Activated CD4-positive, alpha-beta memory T cell treated with anti-CD3 and anti-CD28 coated beads for 36 hours (primary cell): Measurements from ENCODE around the gene ZFPM1. TPM values are rescaled to one million over a fixed set of nuclear protein-coding genes. Genes with fewer than 3 reads are reported as not detected.
"Not testable (repeated sequence)": the region's sequence is repeated elsewhere in the genome, so short reads cannot be mapped to it uniquely, and the experiment has no call there.

Experiments used
- CTCF ChIA-PET: fragments of 350-600 bp; sonication (Branson Sonifier 250); formaldehyde crosslinking; loops from one replicate; lab custom pipeline; 2021; ENCODE audit warnings: antibody characterized with exemption, inconsistent platforms; lab: Charles Lee
- POLR2A ChIA-PET: fragments of 350-600 bp; sonication (Branson Sonifier 250); formaldehyde crosslinking; loops from one replicate; lab custom pipeline; 2021; ENCODE audit warnings: antibody characterized with exemption; lab: Charles Lee
- DNase-seq: peaks from one replicate; pipeline ENCODE4 v3.0.0-alpha.2; 2020
- H3K27ac Mint-ChIP-seq: one replicate; pipeline ENCODE4 v1.8.0; 2021; ENCODE audit warnings: mixed read lengths
- H3K27me3 Mint-ChIP-seq: one replicate; pipeline ENCODE4 v1.8.0; 2021; ENCODE audit warnings: mixed read lengths
- H3K36me3 Mint-ChIP-seq: one replicate; pipeline ENCODE4 v1.8.0; 2021; ENCODE audit warnings: mixed read lengths
- H3K4me1 Mint-ChIP-seq: one replicate; pipeline ENCODE4 v1.8.0; 2021; ENCODE audit warnings: low read depth, mixed read lengths
- H3K4me3 Mint-ChIP-seq: one replicate; pipeline ENCODE4 v1.8.0; 2021; ENCODE audit warnings: mild to moderate bottlenecking, mixed read lengths
- H3K9me3 Mint-ChIP-seq: one replicate; pipeline ENCODE4 v1.8.0; 2021; ENCODE audit warnings: mixed read lengths
- intact Hi-C: fragments of 100-400 bp; cut with micrococcal nuclease; formaldehyde crosslinking; loops from one replicate; pipeline ENCODE4 v1.15.1; 2023
- total RNA-seq, 2 experiments: library from RNA; stranded (reverse); gene quantifications; one replicate each; pipeline ENCODE4 v1.2.3, GENCODE V29; 2021

Gene ZFPM1
- total RNA-seq, 2 experiments from 2014 or later: 11.6 to 12.0 TPM

GRCh38 chr16:88482630-88483391 lies 29.7 kb downstream of the ZFPM1 start:
- H3K9me3 Mint-ChIP-seq: no peaks in the 10 kb centered on the region
- H3K4me3 Mint-ChIP-seq: no peak overlapping the region
- H3K36me3 Mint-ChIP-seq: no peaks in the 10 kb centered on the region
- H3K4me1 Mint-ChIP-seq: peaks cover 32% of the 10 kb centered on the region
- H3K27ac Mint-ChIP-seq: no peak overlapping the region
- CTCF ChIA-PET: no interaction called here
- no peak for DNase-seq
- H3K27me3 Mint-ChIP-seq: no peaks in the 10 kb centered on the region
- intact Hi-C loops: no loop called here
- POLR2A ChIA-PET: no interaction called here

DNA sequence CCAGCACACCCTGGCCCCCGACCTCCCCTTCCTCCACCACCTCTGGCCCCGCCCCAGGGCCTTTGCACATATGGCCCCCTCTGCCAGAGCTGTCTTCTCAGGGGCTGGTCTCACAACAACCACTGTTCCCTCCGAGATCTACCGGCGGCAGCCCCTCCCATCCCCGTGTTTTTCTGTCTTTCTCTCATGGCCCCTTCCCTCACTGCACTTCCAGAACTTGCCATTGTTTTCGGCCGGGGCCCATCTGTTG lies 30.2 kb downstream of the ZFPM1 start:
- no peak overlapping the region for H3K4me3 Mint-ChIP-seq
- no peak overlapping the region for H3K27ac Mint-ChIP-seq
- H3K36me3 Mint-ChIP-seq: no peaks in the 10 kb centered on the region
- CTCF ChIA-PET: no interaction called here
- POLR2A ChIA-PET: no interaction called here
- H3K4me1 Mint-ChIP-seq: peaks cover 27% of the 10 kb centered on the region
- DNase-seq: no peak
- intact Hi-C loops: no loop called here
- no peaks in the 10 kb centered on the region for H3K9me3 Mint-ChIP-seq
- no peaks in the 10 kb centered on the region for H3K27me3 Mint-ChIP-seq

DNA sequence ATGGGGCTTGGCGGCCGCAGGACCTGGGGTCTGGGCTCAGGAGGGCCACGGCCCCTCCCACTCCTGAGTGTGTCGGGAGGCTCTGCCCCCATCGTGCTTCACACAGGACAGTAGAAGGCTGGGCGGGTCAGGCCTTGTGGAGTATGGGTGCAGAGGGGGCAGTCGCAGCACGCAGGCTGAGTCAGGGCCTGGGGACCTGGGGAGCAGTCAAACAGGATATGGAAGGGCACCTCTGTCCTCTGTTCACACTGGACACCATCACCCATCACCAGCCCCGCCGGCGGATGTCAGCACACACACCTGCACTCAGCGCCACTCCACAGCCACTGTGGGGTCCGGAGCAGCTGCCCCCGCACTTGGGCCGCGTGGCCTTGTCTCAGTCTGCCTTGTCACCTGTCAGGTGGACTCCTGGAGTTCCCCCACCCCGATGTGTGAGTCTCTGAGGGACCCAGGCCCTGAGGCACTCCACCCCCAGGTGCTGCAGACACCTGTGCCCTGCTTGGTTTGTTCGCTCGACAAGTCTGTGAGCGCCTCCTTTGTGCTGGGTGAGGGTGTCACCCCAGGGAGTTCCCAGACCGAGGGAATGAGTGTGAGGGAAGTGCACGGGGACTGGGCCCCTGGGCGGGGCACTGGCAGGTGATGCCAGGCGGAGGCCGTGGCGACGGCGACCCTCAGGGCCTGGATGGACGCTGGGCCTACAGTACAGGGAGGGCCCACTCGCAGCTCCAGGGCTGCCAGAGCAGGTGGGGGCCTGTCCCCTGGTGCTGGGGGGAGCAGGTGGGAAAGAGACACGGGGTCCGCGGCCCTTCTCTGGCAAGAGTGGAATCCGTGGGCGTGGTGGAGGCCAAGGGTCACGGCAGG lies 31.7 kb downstream of the ZFPM1 start:
- ChIA-PET CTCF (no interaction called here), POLR2A (no interaction called here)
- H3K4me1 Mint-ChIP-seq: peaks cover 14% of the 10 kb centered on the region
- DNase-seq: no peak
- H3K27me3 Mint-ChIP-seq: no peaks in the 10 kb centered on the region
- intact Hi-C loops: no loop called here
- no peak overlapping the region for H3K4me3 Mint-ChIP-seq
- no peaks in the 10 kb centered on the region for H3K36me3 Mint-ChIP-seq
- no peak overlapping the region for H3K27ac Mint-ChIP-seq
- H3K9me3 Mint-ChIP-seq: no peaks in the 10 kb centered on the region

DNA sequence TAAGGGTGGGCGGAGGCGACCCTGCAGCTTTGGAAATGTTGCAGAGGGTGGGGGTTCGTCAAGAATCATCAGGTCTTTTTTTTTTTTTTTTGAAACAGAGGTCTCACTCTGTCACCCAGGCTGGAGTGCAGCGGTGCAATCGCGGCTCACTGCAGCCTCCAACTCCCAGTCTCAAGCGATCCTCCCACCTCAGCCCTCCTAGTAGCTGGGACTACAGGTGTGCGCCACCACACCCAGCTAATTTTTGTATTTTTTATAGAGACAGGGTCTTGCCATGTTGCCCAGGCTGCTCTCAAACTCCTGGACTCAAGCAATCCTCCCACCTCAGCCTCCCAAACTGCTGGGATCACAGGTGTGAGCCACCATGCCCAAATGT lies 32.3 kb downstream of the ZFPM1 start:
- CTCF ChIA-PET, DNase-seq, H3K27ac Mint-ChIP-seq, H3K4me1 Mint-ChIP-seq, H3K36me3 Mint-ChIP-seq, POLR2A ChIA-PET, H3K4me3 Mint-ChIP-seq, intact Hi-C loops, H3K9me3 Mint-ChIP-seq, H3K27me3 Mint-ChIP-seq: not testable (repeated sequence)

- ChIA-PET CTCF (interaction anchor here (1.2 kb wide), 1 partner anchor 49 kb away, joined by 3 read pairs; no protein-coding TSS in a partner anchor), POLR2A (no interaction called here)
- H3K9me3 Mint-ChIP-seq: no peaks in the 10 kb centered on the region
- H3K4me1 Mint-ChIP-seq: peaks cover 6% of the 10 kb centered on the region
- DNase-seq: no peak
- H3K36me3 Mint-ChIP-seq: no peaks in the 10 kb centered on the region
- intact Hi-C loops: no loop called here
- no peak overlapping the region for H3K27ac Mint-ChIP-seq
- no peaks in the 10 kb centered on the region for H3K27me3 Mint-ChIP-seq
- H3K4me3 Mint-ChIP-seq: no peak overlapping the region
These were observed 33.5 kb downstream of the ZFPM1 start for GRCh38 chr16:88486398-88487123.

GRCh38 chr16:88487124-88487432 lies 34.0 kb downstream of the ZFPM1 start:
- Mint-ChIP-seq H3K27me3 (no peaks in the 10 kb centered on the region), H3K27ac (no peak overlapping the region), H3K4me1 (peaks cover 2% of the 10 kb centered on the region), H3K9me3 (no peaks in the 10 kb centered on the region), H3K4me3 (no peak overlapping the region), H3K36me3 (no peaks in the 10 kb centered on the region)
- CTCF ChIA-PET: interaction anchor here (1.2 kb wide), 1 partner anchor 50 kb away, joined by 3 read pairs; no protein-coding TSS in a partner anchor
- no peak for DNase-seq
- POLR2A ChIA-PET: no interaction called here
- intact Hi-C loops: no loop called here

GRCh38 chr16:88487920-88488851 lies 35.1 kb downstream of the ZFPM1 start:
- H3K9me3 Mint-ChIP-seq: no peaks in the 10 kb centered on the region
- no peaks in the 10 kb centered on the region for H3K27me3 Mint-ChIP-seq
- no peak overlapping the region for H3K4me3 Mint-ChIP-seq
- peaks cover 2% of the 10 kb centered on the region for H3K4me1 Mint-ChIP-seq
- DNase-seq: no peak
- intact Hi-C loops: no loop called here
- no peak overlapping the region for H3K27ac Mint-ChIP-seq
- H3K36me3 Mint-ChIP-seq: no peaks in the 10 kb centered on the region
- ChIA-PET POLR2A (no interaction called here), CTCF (no interaction called here)

- Mint-ChIP-seq H3K27me3 (no peaks in the 10 kb centered on the region), H3K4me3 (no peak overlapping the region), H3K36me3 (no peaks in the 10 kb centered on the region), H3K4me1 (peaks cover 2% of the 10 kb centered on the region), H3K27ac (no peak overlapping the region), H3K9me3 (no peaks in the 10 kb centered on the region)
- intact Hi-C loops: no loop called here
- ChIA-PET POLR2A (interaction anchor here (0.6 kb wide), 1 partner anchor 487 kb away, joined by 3 read pairs; no protein-coding TSS in a partner anchor), CTCF (interaction anchor here (0.5 kb wide), 1 partner anchor 37 kb away, joined by 3 read pairs; no protein-coding TSS in a partner anchor)
- no peak for DNase-seq
These were observed 36.2 kb downstream of the ZFPM1 start for GRCh38 chr16:88489163-88489741.

GRCh38 chr16:88491001-88491559 lies 38.0 kb downstream of the ZFPM1 start:
- Mint-ChIP-seq H3K36me3 (no peaks in the 10 kb centered on the region), H3K9me3 (no peaks in the 10 kb centered on the region), H3K27me3 (no peaks in the 10 kb centered on the region), H3K4me1 (no peaks in the 10 kb centered on the region), H3K4me3 (no peak overlapping the region), H3K27ac (no peak overlapping the region)
- ChIA-PET POLR2A (no interaction called here), CTCF (no interaction called here)
- intact Hi-C loops: no loop called here
- no peak for DNase-seq

DNA sequence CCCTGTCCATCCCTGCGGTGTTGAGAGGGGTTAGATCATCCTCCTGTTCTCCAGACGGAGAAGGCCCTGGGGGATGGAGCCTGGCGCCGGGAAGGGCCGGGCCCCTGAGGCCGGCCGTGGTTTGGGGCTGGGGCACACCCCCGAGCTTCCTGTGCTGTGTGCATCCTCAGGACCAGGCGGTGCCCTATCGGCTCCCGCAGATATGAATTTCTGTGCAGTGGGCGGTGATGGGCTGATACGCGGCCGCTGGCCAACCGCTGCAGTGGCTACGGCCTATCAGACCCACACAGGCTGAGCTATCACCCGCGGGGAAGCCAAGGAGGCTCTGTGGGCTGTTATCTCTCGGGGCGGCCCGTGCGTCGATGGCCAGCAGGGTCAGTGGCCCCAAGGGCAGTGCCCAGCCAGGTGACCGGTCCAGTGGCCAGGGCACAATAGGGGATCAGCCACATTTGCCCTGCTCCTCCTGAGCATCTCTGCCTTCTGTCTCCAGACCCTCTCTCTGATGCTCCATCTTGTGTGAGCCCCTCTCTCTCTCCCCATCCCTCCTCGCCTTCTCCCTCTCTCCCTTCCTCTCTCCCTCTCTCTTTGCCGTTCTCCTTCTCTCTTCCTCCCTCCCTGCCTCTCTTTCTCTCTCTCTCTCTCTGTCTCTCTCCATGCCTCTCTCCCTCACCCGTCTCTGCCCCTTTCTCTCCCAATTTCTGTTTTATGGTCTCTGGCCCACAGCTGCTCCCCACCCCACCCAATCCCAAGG lies 38.7 kb downstream of the ZFPM1 start:
- H3K27ac Mint-ChIP-seq: no peak overlapping the region
- ChIA-PET CTCF (no interaction called here), POLR2A (no interaction called here)
- H3K4me3 Mint-ChIP-seq: no peak overlapping the region
- H3K27me3 Mint-ChIP-seq: no peaks in the 10 kb centered on the region
- intact Hi-C loops: no loop called here
- H3K36me3 Mint-ChIP-seq: no peaks in the 10 kb centered on the region
- H3K9me3 Mint-ChIP-seq: no peaks in the 10 kb centered on the region
- DNase-seq: no peak
- no peaks in the 10 kb centered on the region for H3K4me1 Mint-ChIP-seq

- intact Hi-C loops: no loop called here
- no peak overlapping the region for H3K27ac Mint-ChIP-seq
- no peak overlapping the region for H3K4me3 Mint-ChIP-seq
- H3K9me3 Mint-ChIP-seq: no peaks in the 10 kb centered on the region
- H3K36me3 Mint-ChIP-seq: no peaks in the 10 kb centered on the region
- DNase-seq: no peak
- CTCF ChIA-PET: no interaction called here
- no peaks in the 10 kb centered on the region for H3K4me1 Mint-ChIP-seq
- H3K27me3 Mint-ChIP-seq: no peaks in the 10 kb centered on the region
- POLR2A ChIA-PET: no interaction called here
These were observed 40.8 kb downstream of the ZFPM1 start for GRCh38 chr16:88493879-88494278.
